ENCODE data around the gene WWOX. TPM values are rescaled to one million over a fixed set of nuclear protein-coding genes. Genes with fewer than 3 reads are reported as not detected.

Gene WWOX
- total and polyA plus RNA-seq, 2 donors (not counting 3 experiments of a cell fraction or from before 2014, with no cell fraction given): 6.2 to 12.5 TPM

- ChIA-PET CTCF (no interaction called here), POLR2A (no interaction called here)
- Histone ChIP-seq H3K36me3 (ENCODE audit: control insufficient read depth in 2 of 2, extremely low read depth in 1 of 2, insufficient read depth in 2 of 2, low read length in 2 of 2) (no peaks in the 10 kb centered on the region), H3K9me1 (replicated peaks; ENCODE audit: control insufficient read depth, extremely low read depth, insufficient read depth, low read length) (no peaks in the 10 kb centered on the region), H3K27me3 (ENCODE audit: control insufficient read depth in 2 of 2, insufficient read depth in 2 of 2, low read length in 2 of 2) (no peaks in the 10 kb centered on the region), H3K9me3 (replicated peaks; ENCODE audit: control insufficient read depth, insufficient read depth, low read length) (no peaks in the 10 kb centered on the region), H3K4me2 (ENCODE audit: insufficient read depth, low read length) (no peak overlapping the region), H3K27ac (ENCODE audit: insufficient read depth, low read depth, low read length) (no peak overlapping the region), H4K20me1 (replicated peaks; ENCODE audit: control insufficient read depth, extremely low read depth, insufficient read depth, low read length) (no peaks in the 10 kb centered on the region), H3K4me3 (replicated peaks in 1 of 3; ENCODE audit: insufficient read depth in 1 of 3, low read depth in 1 of 3, low read length in 3 of 3) (no peak overlapping the region), H3K79me2 (ENCODE audit: control insufficient read depth, insufficient read depth, low read length) (no peaks in the 10 kb centered on the region), H2AFZ (ENCODE audit: low read depth, low read length) (no peak overlapping the region), H3K4me1 (ENCODE audit: control insufficient read depth, extremely low read depth, insufficient read depth, low read length) (no peaks in the 10 kb centered on the region), H3K9ac (replicated peaks; ENCODE audit: extremely low read depth, insufficient read depth, low read length) (no peak overlapping the region)
- TF ChIP-seq CTCF (IDR thresholded peaks at IDR 0.05; ENCODE audit: extremely low read depth in 1 of 2, insufficient read depth in 1 of 2, low read depth in 1 of 2, low read length in 2 of 2): no peak
- TF ChIP-seq JUN (IDR thresholded peaks at IDR 0.05; ENCODE audit: borderline replicate concordance, insufficient read depth, insufficient read length, low read depth): no peak
- no peak for TF ChIP-seq GATA2 (IDR thresholded peaks at IDR 0.05; ENCODE audit: insufficient read depth, insufficient read length, low read depth, low read length)
- no peak for TF ChIP-seq MAX (IDR thresholded peaks at IDR 0.05; ENCODE audit: insufficient read depth, insufficient read length)
- TF ChIP-seq FOS (IDR thresholded peaks at IDR 0.05; ENCODE audit: borderline replicate concordance, insufficient read depth, low read length): no peak
- TF ChIP-seq EZH2 (IDR thresholded peaks at IDR 0.05; ENCODE audit: borderline replicate concordance, low read depth, low read length, severe bottlenecking): no peak
- no peak for TF ChIP-seq POLR2AphosphoS5 (IDR thresholded peaks at IDR 0.05; ENCODE audit: insufficient read depth, low read depth, low read length)
- TF ChIP-seq MYC (IDR thresholded peaks at IDR 0.05; ENCODE audit: low read depth, low read length): no peak
- TF ChIP-seq POLR2A (IDR thresholded peaks at IDR 0.05; ENCODE audit: low read depth, low read length): no peak
- intact Hi-C loops (cut with micrococcal nuclease) (no loop called here), dilution Hi-C loops (cut with MboI; ENCODE audit: extremely low pct_ligation_motif_present, low sequenced_read_pairs) (no loop called here)
- FAIRE-seq: no peak
- no TSS peak for BruUV-seq (replicated peaks)
- no peak for DNase-seq (ENCODE audit: low read depth, low spot score)
These were observed 191.6 kb downstream of the WWOX start for GRCh38 chr16:78290872-78291591.
